GM13976 (cell line): ENCODE data around the gene STK17B.

Experiments
- DNase-seq: peaks from one replicate; pipeline ENCODE4 v3.0.0; 2012; ENCODE audit warnings: low spot score
- CTCF ChIP-seq: IDR thresholded peaks from 2 replicates; pipeline ENCODE4 v1.5.1; 2012; ENCODE audit warnings: borderline replicate concordance, mild to moderate bottlenecking; ENCODE audit not compliant: insufficient read depth; ENCODE audit errors: extremely low read depth, missing control alignments, control extremely low read depth
- in situ Hi-C: fragments of 300-500 bp; cut with MboI; formaldehyde crosslinking; loops from one replicate; pipeline ENCODE4 v1.12.0; 2022; ENCODE audit warnings: low sequenced_read_pairs, mixed read lengths, inconsistent platforms; ENCODE audit not compliant: unreplicated experiment

Gene STK17B

DNA sequence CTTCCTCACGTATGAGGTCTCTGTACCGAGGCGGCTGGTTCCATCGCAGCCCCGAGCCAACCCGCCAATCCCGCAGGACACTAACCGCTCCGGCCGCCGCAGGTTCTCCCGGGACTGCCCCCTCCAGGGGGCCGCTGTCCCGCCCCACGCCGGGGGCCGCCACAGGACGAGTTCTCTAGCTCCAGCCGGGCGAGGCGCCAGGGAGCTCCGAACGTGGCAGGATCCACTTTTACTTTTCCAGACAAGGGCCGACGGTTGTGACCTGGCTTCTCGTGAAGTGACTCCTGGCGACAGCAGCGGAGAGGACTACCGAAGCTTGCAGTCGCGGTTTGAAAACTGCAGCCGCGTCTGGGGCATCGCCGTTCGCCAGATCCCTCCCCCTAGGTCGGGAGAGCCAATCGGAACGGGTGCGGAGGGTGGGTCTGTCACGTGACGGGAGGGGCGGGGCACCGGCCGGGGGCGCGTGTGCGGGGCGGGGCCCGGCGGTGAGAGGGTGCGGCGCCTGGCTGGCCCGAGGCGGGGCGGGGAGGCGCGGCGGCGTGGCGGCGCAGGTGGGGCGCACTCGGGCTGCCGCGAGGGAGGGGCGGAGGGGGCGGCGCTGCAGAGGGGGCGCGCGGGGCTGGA is at the start of gene STK17B:
STK17B (minus strand) TSS at position 331 of the 624 bp plus-strand sequence. CDS start 8,195 bp downstream, outside the sequence.
- in situ Hi-C loops, result loop anchor here (10.0 kb wide), 2 partner anchors 73 to 103 kb away; no protein-coding TSS in a partner anchor
- DNase-seq, result peak; percentile 96
- TF ChIP-seq CTCF, result no peak

GRCh38 chr2:196220671-196221070 is 49.3 kb upstream of the STK17B start:
- in situ Hi-C loops, result no loop called here

GRCh38 chr2:196219671-196220070 is 48.3 kb upstream of the STK17B start:
- in situ Hi-C loops, result no loop called here
- no peak for DNase-seq
- no peak for TF ChIP-seq CTCF

More at GRCh38 chr2:196220671-196221070, 49.3 kb upstream of the STK17B start:
- TF ChIP-seq CTCF, result no peak
- DNase-seq, result no peak

DNA sequence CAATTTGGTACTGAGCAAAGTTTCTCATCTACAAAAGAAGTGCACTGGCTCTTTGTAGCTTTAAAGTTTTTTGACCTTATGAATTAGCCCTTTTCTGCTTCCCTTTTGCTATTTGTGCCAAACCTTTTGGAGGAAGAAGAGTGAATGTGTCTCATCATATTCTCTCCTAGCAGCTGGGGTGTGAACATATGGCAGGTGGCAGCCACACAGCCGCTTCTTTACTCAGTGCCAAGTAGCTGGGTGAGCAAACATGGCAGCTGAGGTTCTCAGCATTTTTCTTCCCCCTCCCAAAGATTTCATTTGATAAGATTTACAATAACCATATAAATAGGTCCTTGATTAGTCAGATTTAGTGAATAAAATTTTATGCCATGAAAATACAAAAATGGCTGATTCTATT is 46.7 kb upstream of the STK17B start:
- no peak for DNase-seq
- no peak for TF ChIP-seq CTCF
- in situ Hi-C loops, result no loop called here

DNA sequence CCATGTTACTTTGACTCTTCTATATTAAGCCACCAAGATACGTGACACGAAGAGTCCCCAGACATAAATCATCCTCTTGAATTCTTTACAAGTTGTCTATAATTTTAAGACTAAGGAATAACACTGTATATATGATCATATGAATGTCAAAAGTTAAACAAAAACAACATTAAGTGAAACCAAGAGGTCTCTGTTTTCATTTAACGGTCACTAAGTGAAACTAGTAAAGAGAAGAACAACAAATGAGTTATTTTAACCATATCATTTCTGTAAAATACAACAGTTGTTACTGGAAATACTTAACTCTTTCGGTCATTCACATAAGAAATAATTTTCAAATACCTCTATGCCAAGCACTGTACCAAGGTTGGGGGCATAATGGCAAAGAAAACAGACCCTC is 45.7 kb upstream of the STK17B start:
- no peak for TF ChIP-seq CTCF
- in situ Hi-C loops, result no loop called here
- no peak for DNase-seq

DNA sequence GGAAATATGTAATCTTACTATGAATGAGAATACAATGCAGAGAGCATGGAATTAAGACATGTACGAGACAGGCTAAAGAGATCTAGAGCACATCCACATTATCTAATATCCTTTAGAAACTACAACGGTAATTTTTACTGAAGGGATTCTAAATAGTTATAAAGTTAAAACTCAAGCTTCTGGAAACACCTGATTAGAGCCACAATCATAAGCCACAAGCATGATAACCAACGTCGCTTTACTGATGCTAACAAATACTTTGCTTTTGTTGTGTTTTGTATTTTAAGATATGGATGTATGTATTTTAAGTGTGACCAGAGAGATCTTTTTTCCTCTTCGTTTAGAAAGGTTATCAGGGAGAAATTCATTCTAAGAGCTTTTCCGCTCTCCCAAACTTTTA is 44.0 kb upstream of the STK17B start:
- no peak for DNase-seq
- in situ Hi-C loops, result no loop called here
- no peak for TF ChIP-seq CTCF
